ENCODE results near the gene KRT78. TPM values are rescaled to one million over a fixed set of nuclear protein-coding genes. Genes with fewer than 3 reads are reported as not detected.
"Not testable (repeated sequence)": the region's sequence is repeated elsewhere in the genome, so short reads cannot be mapped to it uniquely, and the experiment has no call there.

The KRT78 gene
- 0.61 TPM in 1 of 2 replicates, not detected in the other for total RNA-seq (2014; rRNA removed; shearing (Covaris generic))

GRCh38 chr12:52848661-52849255 is at the start of gene KRT78:
KRT78 (minus strand) TSS chr12:52848994; CDS start chr12:52848930, 64 bp downstream.
- in situ Hi-C loops (cut with HindIII; ENCODE audit: low sequenced_read_pairs): no loop called here
- DNase-seq (ENCODE audit: low spot score): no peak

GRCh38 chr12:52896190-52897100 is 47.7 kb upstream of the KRT78 start:
- in situ Hi-C loops (cut with HindIII; ENCODE audit: low sequenced_read_pairs): no loop called here

GRCh38 chr12:52895726-52896189 is 47.0 kb upstream of the KRT78 start:
- in situ Hi-C loops (cut with HindIII; ENCODE audit: low sequenced_read_pairs): no loop called here

More at GRCh38 chr12:52896190-52897100, 47.7 kb upstream of the KRT78 start:
- DNase-seq (ENCODE audit: low spot score): peak; percentile 48

DNA sequence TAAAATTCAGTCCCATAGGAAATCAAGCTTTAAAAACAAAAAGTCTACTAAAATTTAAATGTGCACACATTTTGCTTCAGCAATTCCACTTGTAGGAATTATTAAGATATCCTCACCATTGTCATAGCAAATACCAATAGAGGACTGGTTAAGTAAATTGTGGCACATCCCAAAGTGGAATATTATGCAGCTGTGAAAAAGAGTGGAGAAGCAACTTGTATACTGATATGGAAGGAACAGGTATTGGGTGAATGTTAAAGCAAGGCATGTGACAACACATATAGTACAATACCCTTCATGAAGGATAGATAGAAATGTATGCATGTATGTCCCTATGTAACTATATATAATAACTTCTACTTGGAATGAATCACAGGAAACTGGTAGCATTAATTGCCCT is 44.2 kb upstream of the KRT78 start:
- in situ Hi-C loops (cut with HindIII; ENCODE audit: low sequenced_read_pairs): no loop called here
- no peak for DNase-seq (ENCODE audit: low spot score)

More at GRCh38 chr12:52895726-52896189, 47.0 kb upstream of the KRT78 start:
- DNase-seq (ENCODE audit: low spot score): peak; percentile 30

- no peak for DNase-seq (ENCODE audit: low spot score)
- in situ Hi-C loops (cut with HindIII; ENCODE audit: low sequenced_read_pairs): no loop called here
These were observed 43.5 kb upstream of the KRT78 start for GRCh38 chr12:52892207-52892852.

DNA sequence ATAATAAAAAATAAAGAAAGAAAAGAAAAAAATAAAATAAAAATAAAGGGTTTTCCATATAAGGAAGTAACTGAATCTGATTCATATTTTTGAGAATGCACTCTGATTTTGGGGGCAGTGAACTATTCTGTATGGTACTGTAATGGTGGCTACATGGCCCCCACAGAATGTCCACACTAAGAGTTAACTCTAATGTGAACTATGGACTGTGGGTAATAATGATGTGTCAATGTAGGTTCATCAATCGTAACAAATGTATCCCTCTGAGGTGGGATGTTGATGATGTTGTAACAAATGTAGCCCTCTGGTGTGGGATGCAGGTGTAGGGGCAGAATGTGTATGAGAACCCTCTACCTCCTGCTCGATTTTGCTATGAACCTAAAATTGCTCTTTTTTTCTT is 42.2 kb upstream of the KRT78 start:
- in situ Hi-C loops (cut with HindIII; ENCODE audit: low sequenced_read_pairs): no loop called here
- DNase-seq (ENCODE audit: low spot score): no peak

DNA sequence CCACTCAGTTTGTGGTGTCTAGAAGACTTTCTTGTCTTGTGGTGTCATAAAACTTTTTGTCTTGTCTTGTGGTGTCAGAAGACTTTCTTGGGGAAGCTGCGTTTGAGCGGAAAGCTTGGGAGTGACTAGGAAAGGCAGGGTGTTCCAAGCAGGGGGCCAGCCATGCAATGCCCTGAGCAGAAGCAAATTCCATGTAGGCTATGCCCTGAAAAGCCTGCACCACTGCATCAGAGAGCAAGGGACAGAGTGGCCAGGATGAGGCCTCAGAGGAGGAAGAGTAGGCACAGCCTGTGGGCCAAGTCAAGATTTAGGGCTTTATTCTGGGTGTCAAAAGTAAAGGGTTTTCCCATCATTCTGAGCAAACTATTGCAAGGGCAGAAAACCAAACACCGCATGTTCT is 41.6 kb upstream of the KRT78 start:
- DNase-seq (ENCODE audit: low spot score): no peak
- in situ Hi-C loops (cut with HindIII; ENCODE audit: low sequenced_read_pairs): no loop called here

- in situ Hi-C loops (cut with HindIII; ENCODE audit: low sequenced_read_pairs): no loop called here
- DNase-seq (ENCODE audit: low spot score): peak; percentile 65
These were observed 35.9 kb upstream of the KRT78 start for GRCh38 chr12:52884526-52885293.

- in situ Hi-C loops (cut with HindIII; ENCODE audit: low sequenced_read_pairs); DNase-seq (ENCODE audit: low spot score): not testable (repeated sequence)
These were observed 31.7 kb upstream of the KRT78 start for GRCh38 chr12:52880499-52880898.

DNA sequence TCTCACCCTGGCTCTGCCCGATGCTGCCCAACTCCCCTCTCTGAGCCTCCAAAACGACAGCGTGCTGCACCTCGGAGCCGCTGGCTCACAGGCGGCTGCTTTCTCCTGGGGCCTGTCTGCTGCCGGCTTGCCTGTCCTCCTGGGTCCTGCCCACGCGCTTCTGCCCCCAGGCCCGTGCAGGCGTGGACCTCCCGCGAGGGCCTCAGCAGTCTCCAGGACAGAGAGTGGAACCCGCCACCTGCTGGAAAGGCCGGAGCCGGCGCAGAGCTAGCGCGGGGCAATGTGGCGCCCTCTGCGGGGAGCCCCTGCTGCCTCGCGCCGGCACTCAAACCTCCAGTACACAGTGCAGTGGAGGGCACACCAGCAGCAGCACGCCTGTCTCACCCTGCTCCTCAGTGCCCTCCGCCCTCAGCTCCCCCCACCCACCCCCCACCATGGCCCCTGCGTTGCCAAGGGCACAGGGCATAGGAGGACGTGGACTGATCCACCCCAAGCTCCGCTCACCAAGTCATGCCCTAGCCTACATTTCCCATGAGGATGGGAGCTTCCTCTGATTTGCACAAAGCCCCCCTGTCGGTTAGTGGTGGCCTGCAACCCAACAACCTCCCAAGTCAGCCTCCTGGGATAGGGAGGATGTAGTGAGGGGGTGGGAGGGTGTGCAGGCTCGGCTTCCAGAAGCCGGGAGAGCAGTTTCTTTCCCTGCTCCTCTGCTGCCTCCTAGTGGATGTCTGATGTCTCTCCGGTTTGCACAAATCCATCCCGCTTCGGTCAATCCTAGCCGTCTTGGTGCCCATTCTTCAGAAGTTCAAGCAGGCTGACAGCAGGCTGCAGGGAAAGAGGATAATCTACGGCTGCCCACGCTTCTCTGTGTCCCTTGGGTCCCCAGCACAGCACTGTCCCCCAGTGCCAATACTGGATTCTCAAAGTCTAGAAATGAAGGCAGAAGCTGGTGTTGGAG is 30.9 kb upstream of the KRT78 start:
- peak; percentile 90 for DNase-seq (ENCODE audit: low spot score)
- in situ Hi-C loops (cut with HindIII; ENCODE audit: low sequenced_read_pairs): no loop called here

- no peak for DNase-seq (ENCODE audit: low spot score)
- in situ Hi-C loops (cut with HindIII; ENCODE audit: low sequenced_read_pairs): no loop called here
These were observed 30.0 kb upstream of the KRT78 start for GRCh38 chr12:52878507-52879393.

DNA sequence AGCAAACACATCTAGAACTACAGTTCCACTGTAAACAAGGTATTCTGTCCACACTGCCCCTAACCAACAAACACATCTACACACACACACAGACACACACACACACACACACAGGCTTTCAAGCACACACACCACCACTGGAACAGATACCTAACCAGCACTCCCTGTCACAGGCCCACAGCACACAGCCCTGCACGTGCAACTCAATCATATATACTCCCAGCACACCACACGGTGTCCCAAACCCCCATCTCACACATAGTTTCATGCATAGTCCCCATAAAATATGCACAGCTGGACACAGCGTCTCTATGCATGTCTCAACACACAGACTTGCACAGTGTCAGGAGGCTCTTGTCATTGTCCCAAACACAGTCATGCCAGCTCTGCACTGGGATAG is 28.4 kb upstream of the KRT78 start:
- no peak for DNase-seq (ENCODE audit: low spot score)
- in situ Hi-C loops (cut with HindIII; ENCODE audit: low sequenced_read_pairs): no loop called here

GRCh38 chr12:52876372-52876771 is 27.6 kb upstream of the KRT78 start:
- in situ Hi-C loops (cut with HindIII; ENCODE audit: low sequenced_read_pairs): no loop called here
- no peak for DNase-seq (ENCODE audit: low spot score)

GRCh38 chr12:52874573-52875435 is 26.0 kb upstream of the KRT78 start:
- in situ Hi-C loops (cut with HindIII; ENCODE audit: low sequenced_read_pairs): no loop called here
- no peak for DNase-seq (ENCODE audit: low spot score)

DNA sequence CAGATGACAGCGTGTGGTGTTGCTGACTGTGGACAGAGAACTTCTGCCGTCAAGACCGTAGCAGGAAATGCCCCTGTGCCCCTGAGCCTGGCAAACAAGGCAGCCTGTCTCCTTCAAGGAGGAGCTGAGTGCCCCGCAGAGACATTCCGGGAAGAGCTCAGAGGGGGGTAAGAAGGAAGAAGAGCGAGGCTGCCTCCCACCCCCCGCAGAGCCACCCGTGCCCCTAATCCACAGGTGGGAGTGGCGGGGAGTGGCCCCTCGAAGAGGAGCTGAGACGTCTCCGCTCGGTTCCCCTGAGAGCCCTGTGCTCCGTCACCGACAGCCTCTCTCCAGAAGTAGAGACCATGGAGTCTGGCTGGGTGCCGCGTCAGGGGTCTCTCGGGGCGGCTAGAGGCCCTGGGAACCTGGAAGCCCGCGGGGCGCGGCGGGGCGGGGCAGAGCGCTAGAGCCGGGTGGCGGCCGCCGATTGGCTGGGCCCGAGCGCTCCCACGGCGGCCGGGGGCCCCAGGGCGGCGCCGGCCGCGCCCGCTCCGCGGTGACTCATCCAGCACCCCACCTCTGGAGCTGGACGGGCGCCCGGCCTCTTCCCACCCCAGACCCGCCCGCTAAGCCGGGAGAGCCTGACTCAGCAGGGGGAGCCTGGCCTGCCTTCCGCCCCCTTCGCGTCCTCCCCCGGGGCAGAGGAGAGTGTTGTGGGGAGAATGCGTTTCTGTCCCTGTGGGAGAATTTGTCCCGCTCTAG is 25.2 kb upstream of the KRT78 start:
- DNase-seq (ENCODE audit: low spot score): no peak
- in situ Hi-C loops (cut with HindIII; ENCODE audit: low sequenced_read_pairs): no loop called here

DNA sequence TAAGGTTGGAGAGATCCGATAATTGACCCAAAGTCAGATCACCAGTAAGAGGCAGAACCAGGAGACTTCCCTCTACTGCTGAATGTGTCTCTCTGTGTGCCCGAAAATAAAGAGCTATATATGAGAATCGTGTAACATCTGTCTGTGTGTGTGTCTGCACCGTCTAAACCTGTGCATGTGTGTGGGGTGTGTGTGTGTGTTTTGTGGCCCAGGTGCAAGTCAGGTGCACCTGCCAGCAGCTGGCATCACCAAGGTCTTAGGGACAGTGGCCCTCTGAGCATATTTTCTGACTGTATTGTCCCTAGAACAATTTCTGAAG is 24.7 kb upstream of the KRT78 start:
- in situ Hi-C loops (cut with HindIII; ENCODE audit: low sequenced_read_pairs): no loop called here

More for the DNA sequence above, 24.7 kb upstream of the KRT78 start:
- no peak for DNase-seq (ENCODE audit: low spot score)
